GM19025 (cell line): ENCODE measurements around the gene ZNF507.
A peak's percentile ranks its signal among the peaks of the same experiment; 100 is the strongest.

Experiments used
- ATAC-seq: cut with Tn5 transposase; IDR thresholded peaks from one replicate; pipeline ENCODE4 v1.9.1; 2021; ENCODE audit warnings: mild to moderate bottlenecking, low read depth, moderate library complexity; ENCODE audit not compliant: unreplicated experiment

The ZNF507 gene

GRCh38 chr19:32339423-32339822 is 6.0 kb upstream of the ZNF507 start:
- ATAC-seq: no peak

- peak; percentile 63 for ATAC-seq
These were observed 5.2 kb upstream of the ZNF507 start for GRCh38 chr19:32339988-32340874.

GRCh38 chr19:32342695-32343094 is 2.7 kb upstream of the ZNF507 start:
- ATAC-seq: no peak

- ATAC-seq: no peak
These were observed 1.7 kb upstream of the ZNF507 start for GRCh38 chr19:32343550-32344262.

- ATAC-seq: no peak
These were observed 1.5 kb downstream of the ZNF507 start for GRCh38 chr19:32346901-32347300.

GRCh38 chr19:32347573-32347972 is 2.2 kb downstream of the ZNF507 start:
- no peak for ATAC-seq

GRCh38 chr19:32349051-32349450 is 3.6 kb downstream of the ZNF507 start:
- ATAC-seq: no peak

GRCh38 chr19:32349724-32350470 is 4.5 kb downstream of the ZNF507 start:
- no peak for ATAC-seq

- no peak for ATAC-seq
These were observed 5.1 kb downstream of the ZNF507 start for GRCh38 chr19:32350471-32350865.

- no peak for ATAC-seq
These were observed 5.6 kb downstream of the ZNF507 start for GRCh38 chr19:32350987-32351348.

GRCh38 chr19:32352241-32352630 is 6.8 kb downstream of the ZNF507 start:
- no peak for ATAC-seq

- ATAC-seq: no peak
These were observed 8.9 kb downstream of the ZNF507 start for GRCh38 chr19:32354345-32354744.

GRCh38 chr19:32355309-32355708 is 9.9 kb downstream of the ZNF507 start:
- ATAC-seq: no peak

- no peak for ATAC-seq
These were observed 12.3 kb downstream of the ZNF507 start for GRCh38 chr19:32357720-32358119.

GRCh38 chr19:32358321-32358720 is 12.9 kb downstream of the ZNF507 start:
- ATAC-seq: no peak

- ATAC-seq: no peak
These were observed 14.2 kb downstream of the ZNF507 start for GRCh38 chr19:32359581-32359980.

GRCh38 chr19:32361574-32362317 is 16.3 kb downstream of the ZNF507 start:
- no peak for ATAC-seq

GRCh38 chr19:32362318-32362691 is 16.9 kb downstream of the ZNF507 start:
- ATAC-seq: no peak

GRCh38 chr19:32363175-32363574 is 17.8 kb downstream of the ZNF507 start:
- no peak for ATAC-seq

- no peak for ATAC-seq
These were observed 18.2 kb downstream of the ZNF507 start for GRCh38 chr19:32363632-32364031.

GRCh38 chr19:32364040-32364439 is 18.6 kb downstream of the ZNF507 start:
- ATAC-seq: no peak
